HG02571 (cell line): ENCODE data around the gene SETDB2.

Experiments
- ATAC-seq: cut with Tn5 transposase; IDR thresholded peaks from one replicate; pipeline ENCODE4 v1.9.1; 2021; ENCODE audit warnings: mild to moderate bottlenecking, moderate library complexity; ENCODE audit not compliant: unreplicated experiment

SETDB2 gene

DNA sequence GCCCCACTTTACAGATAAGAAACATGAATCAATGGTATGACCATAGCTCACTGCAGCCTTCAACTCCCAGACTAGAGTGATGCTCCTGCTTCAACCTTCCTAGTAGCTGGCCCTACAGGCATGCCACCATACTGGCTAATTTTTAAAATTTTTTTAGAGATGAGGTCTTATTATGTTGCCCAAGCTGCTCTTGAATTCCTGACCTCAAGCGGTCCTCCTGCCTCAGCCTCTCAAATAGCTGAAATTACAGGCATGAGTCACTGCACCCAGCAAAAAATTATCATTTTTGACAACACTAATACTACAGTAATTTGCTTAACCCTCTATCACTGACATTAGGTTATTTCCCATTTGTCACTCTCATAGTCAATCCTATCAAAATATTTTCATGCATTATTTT lies 15.0 kb upstream of the SETDB2 start:
- no peak for ATAC-seq

DNA sequence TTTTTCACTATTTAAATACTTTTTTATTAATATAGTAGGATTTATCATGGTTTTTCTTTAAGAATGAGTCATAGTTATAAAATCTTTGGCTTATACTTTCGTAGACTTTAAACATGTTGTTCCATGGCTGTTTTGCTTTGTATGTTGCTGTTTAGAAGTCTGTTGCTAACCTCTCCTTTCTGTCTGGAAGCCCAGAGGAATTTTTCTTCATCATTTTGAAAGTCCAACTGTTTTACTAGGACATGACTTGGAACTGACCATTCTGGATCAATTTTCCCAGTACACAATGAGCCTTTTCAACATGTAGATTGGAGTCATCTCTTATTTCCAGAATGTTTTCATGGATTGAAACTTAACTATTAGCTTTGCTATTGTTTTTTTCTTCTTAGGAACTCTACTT lies 8.1 kb upstream of the SETDB2 start:
- ATAC-seq: no peak

- no peak for ATAC-seq
Observed at GRCh38 chr13:49436890-49437289, 7.2 kb upstream of the SETDB2 start.

DNA sequence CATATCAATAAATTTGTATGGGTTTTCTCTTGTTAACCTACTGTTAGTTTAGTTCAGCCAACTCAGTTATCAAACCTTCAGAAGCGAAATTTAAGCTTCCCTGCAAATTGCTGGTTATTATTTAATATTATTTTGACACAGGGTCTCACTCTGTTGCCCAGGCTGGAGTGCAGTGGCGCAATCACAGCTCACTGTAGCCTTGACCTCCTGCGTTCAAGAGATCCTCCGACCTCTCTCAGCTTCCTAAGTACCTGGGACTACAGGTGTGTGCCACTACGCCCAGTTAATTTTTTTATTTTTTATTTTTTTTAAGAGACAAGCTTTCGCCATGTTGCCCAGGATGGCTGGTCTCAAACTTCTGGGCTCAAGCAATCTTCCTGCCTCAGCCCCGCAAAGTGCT lies 6.4 kb upstream of the SETDB2 start:
- ATAC-seq: no peak

DNA sequence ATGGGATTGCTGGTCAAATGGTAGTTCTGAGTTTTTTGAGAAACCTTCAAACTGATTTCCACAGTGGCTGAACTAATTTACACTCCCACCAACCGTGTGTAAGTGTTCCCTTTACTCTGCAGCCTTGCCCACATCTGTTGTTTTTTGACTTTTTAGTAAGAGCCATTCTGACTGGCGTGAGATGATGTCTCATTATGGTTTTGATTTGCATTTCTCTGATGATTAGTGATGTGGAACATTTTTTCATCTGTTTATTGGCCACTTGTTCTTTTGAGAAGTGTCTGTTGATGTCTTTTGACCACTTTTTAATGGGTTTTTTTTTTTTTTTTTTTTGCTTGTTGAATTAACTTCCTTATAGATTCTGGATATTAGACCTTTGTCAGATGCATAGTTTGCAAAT lies 4.5 kb upstream of the SETDB2 start:
- ATAC-seq: no peak

GRCh38 chr13:49441312-49441711 lies 2.8 kb upstream of the SETDB2 start:
- ATAC-seq: no peak

- no peak for ATAC-seq
Observed at GRCh38 chr13:49441846-49442245, 2.2 kb upstream of the SETDB2 start.

GRCh38 chr13:49443357-49443703 lies 744 bp upstream of the SETDB2 start:
- ATAC-seq: no peak

- peak; percentile 11 for ATAC-seq
Observed at GRCh38 chr13:49444524-49445395, 686 bp downstream of the SETDB2 start.

- ATAC-seq: no peak
Observed at GRCh38 chr13:49446473-49446872, 2.4 kb downstream of the SETDB2 start.

- ATAC-seq: no peak
Observed at GRCh38 chr13:49448753-49449152, 4.7 kb downstream of the SETDB2 start.

GRCh38 chr13:49450105-49450819 lies 6.2 kb downstream of the SETDB2 start:
- no peak for ATAC-seq

GRCh38 chr13:49452725-49453457 lies 8.8 kb downstream of the SETDB2 start:
- no peak for ATAC-seq

DNA sequence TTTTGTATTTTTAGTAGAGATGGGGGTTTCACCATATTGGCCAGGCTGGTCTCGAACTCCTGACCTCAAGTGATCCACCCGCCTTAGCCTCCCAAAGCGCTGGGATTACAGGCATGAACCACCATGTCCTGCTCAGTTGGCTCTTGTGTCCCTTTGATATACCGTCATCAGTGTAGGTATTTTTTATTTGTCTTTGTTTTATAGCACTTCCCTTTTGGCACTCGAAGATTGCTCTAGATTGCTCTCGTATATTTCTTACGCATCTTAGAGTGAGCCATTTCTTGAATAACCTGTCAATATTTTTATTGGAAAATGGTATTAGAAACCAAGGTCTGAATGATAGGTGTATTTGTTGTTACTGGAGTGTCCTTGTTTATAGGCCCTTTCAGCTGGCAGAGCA lies 9.4 kb downstream of the SETDB2 start:
- ATAC-seq: no peak

- peak; percentile 91 for ATAC-seq
Observed at GRCh38 chr13:49454388-49455006, 10.4 kb downstream of the SETDB2 start.

GRCh38 chr13:49455007-49455398 lies 10.9 kb downstream of the SETDB2 start:
- ATAC-seq: no peak

DNA sequence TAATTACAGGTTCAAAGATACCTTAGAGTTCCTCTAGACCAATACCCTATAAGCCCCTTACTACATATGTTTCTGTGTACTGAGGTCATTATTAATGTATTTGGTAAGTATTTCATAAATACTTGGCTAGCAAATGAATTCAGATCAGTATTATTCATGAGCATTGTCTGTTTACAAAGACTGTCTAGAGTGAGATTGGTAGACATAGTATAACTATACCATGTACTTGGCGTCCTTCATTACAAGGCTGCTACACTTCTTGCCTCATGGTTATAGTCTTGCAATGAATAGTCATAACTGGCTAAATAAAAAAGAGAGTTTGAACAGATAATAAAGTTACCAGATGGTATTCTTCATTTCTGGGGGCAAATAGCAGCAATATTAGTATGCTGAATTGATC lies 12.1 kb downstream of the SETDB2 start:
- no peak for ATAC-seq

DNA sequence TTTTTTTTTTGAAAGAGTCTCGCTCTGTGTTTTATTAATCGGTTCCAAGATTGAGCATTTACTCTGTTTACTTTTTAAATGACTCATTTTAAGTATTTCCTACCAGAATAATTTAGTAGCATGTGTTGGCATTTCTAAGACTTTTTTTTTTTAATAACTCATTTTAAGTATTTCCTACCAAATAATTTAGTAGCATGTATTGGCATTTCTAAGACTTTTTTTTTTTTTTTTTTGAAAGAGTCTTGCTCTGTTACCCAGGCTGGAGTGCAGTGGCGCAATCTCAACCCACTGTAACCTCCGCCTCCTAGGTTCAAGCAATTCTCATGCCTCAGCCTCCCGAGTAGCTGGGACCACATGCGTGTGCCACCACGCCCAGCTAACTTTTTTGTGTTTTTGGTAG lies 13.1 kb downstream of the SETDB2 start:
- ATAC-seq: no peak

GRCh38 chr13:49459580-49459979 lies 15.5 kb downstream of the SETDB2 start:
- no peak for ATAC-seq

DNA sequence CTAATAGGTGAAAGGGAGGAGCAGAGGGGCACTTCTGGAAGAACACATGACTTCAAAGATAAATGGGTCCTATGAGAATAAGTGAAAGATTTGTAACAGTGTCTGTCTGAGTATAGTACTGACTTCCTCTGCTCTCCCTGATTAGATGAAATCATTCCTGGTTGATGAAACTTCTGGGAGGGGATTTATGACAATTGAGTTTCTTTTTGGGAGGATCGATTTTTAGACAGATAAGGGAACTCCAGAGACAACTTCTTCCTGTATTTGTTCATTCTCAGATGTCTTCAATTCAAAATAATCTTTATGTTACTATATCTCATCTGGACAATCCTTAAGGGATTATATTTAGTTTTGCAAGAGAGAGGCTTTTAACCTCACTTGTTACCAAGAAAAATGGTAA lies 20.0 kb downstream of the SETDB2 start:
- ATAC-seq: no peak

- no peak for ATAC-seq
Observed at GRCh38 chr13:49464621-49465325, 20.7 kb downstream of the SETDB2 start.
